K562 (cell line): Measurements from ENCODE around the gene DTNB. TPM values are rescaled to one million over a fixed set of nuclear protein-coding genes. Genes with fewer than 3 reads are reported as not detected.

Source experiments
- ATAC-seq: fragments of 200-7000 bp; cut with Tn5 transposase; 3 replicates; pipeline ENCODE4 v1.9.1; 2020; ENCODE audit warnings: moderate library complexity
- BruUV-seq: library from RNA; stranded (reverse); fragments of 400-500 nt; replicated peaks from 2 replicates; lab custom pipeline; 2021; lab: Mats Ljungman, UMichigan
- CTCF ChIA-PET: fragments of 300-600 bp; formaldehyde crosslinking; extraction: SDS; loops from one replicate; lab custom pipeline; 2021; ENCODE audit warnings: low intra/inter-chr PET ratio; lab: Yijun Ruan, JAX
- POLR2A ChIA-PET: fragments of 300-600, 350-650 bp; sonication (Branson Sonifier 250); formaldehyde crosslinking; extraction: SDS; loops from one replicate; lab custom pipeline; 2021; ENCODE audit warnings: antibody characterized with exemption, inconsistent platforms; lab: Yijun Ruan, JAX
- DNase-seq, 4 experiments: peaks; one replicate each; pipeline versions ENCODE4 v3.0.0 to v3.0.0-alpha.2; 2011 to 2018; ENCODE audit warnings: low spot score in 3 of 4, mixed read lengths in 3 of 4; ENCODE audit errors: extremely low read depth in 1 of 4
- FAIRE-seq: peaks from 2 replicates; lab custom pipeline; 2011; peaks lifted over from hg19 to GRCh38; lab: Jason Lieb, UNC
- H2AFZ ChIP-seq: 2 replicates; pipeline ENCODE4 v1.6.0; 2011; ENCODE audit warnings: low read depth, low read length, control low read depth, inconsistent platforms
- H3K27ac ChIP-seq: fragments of 200-600 bp; 3 replicates; pipeline ENCODE4 v1.8.0; 2011; ENCODE audit warnings: low read depth, mild to moderate bottlenecking, control low read depth, inconsistent platforms, low read length, moderate library complexity, mixed read lengths; ENCODE audit errors: extremely low read depth
- H3K27me3 ChIP-seq, 2 experiments: fragments of 300-600 bp in 1 of 2; 2 replicates in 1 of 2; 3 replicates in 1 of 2; pipeline versions ENCODE4 v1.6.0 to v1.8.0; 2011; ENCODE audit warnings: inconsistent platforms in 2 of 2, low read length in 2 of 2, mild to moderate bottlenecking in 1 of 2, mixed read lengths in 1 of 2, moderate library complexity in 1 of 2; ENCODE audit not compliant: control insufficient read depth in 2 of 2, insufficient read depth in 2 of 2
- H3K36me3 ChIP-seq: fragments of 300-600 bp; 3 replicates; pipeline ENCODE4 v1.8.0; 2011; ENCODE audit warnings: mild to moderate bottlenecking, low read length, inconsistent platforms; ENCODE audit not compliant: control insufficient read depth, insufficient read depth
- H3K4me1 ChIP-seq, 2 experiments: fragments of 200-600 bp in 1 of 2; replicated peaks in 1 of 2; 2 replicates in 1 of 2; 3 replicates in 1 of 2; pipeline versions ENCODE4 v1.5.1 to v1.8.0; 2011; ENCODE audit warnings: inconsistent platforms in 2 of 2, low read length in 2 of 2, mild to moderate bottlenecking in 1 of 2, mixed read lengths in 1 of 2, moderate library complexity in 1 of 2; ENCODE audit not compliant: control insufficient read depth in 2 of 2, insufficient read depth in 2 of 2
- H3K4me2 ChIP-seq: 2 replicates; pipeline ENCODE4 v1.6.1; 2011; ENCODE audit warnings: low read length, control low read depth, inconsistent platforms, mixed read lengths; ENCODE audit not compliant: insufficient read depth
- H3K4me3 ChIP-seq: fragments of 200-600 bp; sonication (generic), shearing (Covaris generic); 2 replicates; pipeline ENCODE4 v1.5.1; 2016; ENCODE audit warnings: control low read depth, inconsistent platforms
- H3K79me2 ChIP-seq: fragments of 200-600 bp; 3 replicates; pipeline ENCODE4 v1.8.0; 2011; ENCODE audit warnings: low read length, inconsistent platforms; ENCODE audit not compliant: control insufficient read depth, insufficient read depth
- H3K9ac ChIP-seq, 2 experiments: 2 replicates each; pipeline versions ENCODE4 v1.6.0 to v1.6.1; 2011; ENCODE audit warnings: low read depth in 2 of 2, low read length in 2 of 2, control low read depth in 1 of 2, inconsistent platforms in 1 of 2, mild to moderate bottlenecking in 1 of 2, mixed read lengths in 1 of 2; ENCODE audit not compliant: insufficient read depth in 1 of 2
- H3K9me1 ChIP-seq: one replicate; pipeline ENCODE4 v1.6.0; 2011; ENCODE audit warnings: inconsistent platforms, mild to moderate bottlenecking, low read length, moderate library complexity; ENCODE audit not compliant: control insufficient read depth, insufficient read depth
- H3K9me3 ChIP-seq: replicated peaks from 2 replicates; pipeline ENCODE4 v1.5.1; 2011; ENCODE audit warnings: low read depth, low read length, inconsistent platforms; ENCODE audit not compliant: control insufficient read depth, insufficient read depth
- H4K20me1 ChIP-seq: replicated peaks from 2 replicates; pipeline ENCODE4 v1.6.1; 2011; ENCODE audit warnings: low read length, inconsistent platforms, mixed read lengths; ENCODE audit not compliant: control insufficient read depth, insufficient read depth
- E2F1 ChIP-seq: sonication (generic); formaldehyde crosslinking; IDR thresholded peaks from 2 replicates; pipeline ENCODE4 v1.8.1; 2023; ENCODE audit warnings: mild to moderate bottlenecking, missing genetic modification reagents, moderate library complexity
- NFRKB ChIP-seq: fragments of 450-650 bp; IDR thresholded peaks from 2 replicates; pipeline ENCODE4 v1.6.1; 2016; ENCODE audit warnings: low read depth
- OTX1 ChIP-seq: fragments of 450-650 bp; formaldehyde crosslinking; IDR thresholded peaks from 2 replicates; pipeline ENCODE4 v1.4.0; 2022; ENCODE audit warnings: mild to moderate bottlenecking
- PHF21A ChIP-seq: fragments of 450-650 bp; IDR thresholded peaks from 2 replicates; pipeline ENCODE4 v1.6.1; 2017; ENCODE audit warnings: low read depth, borderline replicate concordance
- SMAD4 ChIP-seq: fragments of 250-450 bp; sonication (Bioruptor Pico); conservative IDR thresholded peaks from 2 replicates; pipeline ENCODE4 v1.8.0; 2021; ENCODE audit warnings: inconsistent platforms, mild to moderate bottlenecking, moderate library complexity
- SNIP1 ChIP-seq: fragments of 450-650 bp; IDR thresholded peaks from 2 replicates; pipeline ENCODE4 v1.7.1; 2017; ENCODE audit warnings: low read depth, mild to moderate bottlenecking
- TCF3 ChIP-seq: sonication (generic); formaldehyde crosslinking; IDR thresholded peaks from 2 replicates; pipeline ENCODE4 v1.4.0; 2020; ENCODE audit warnings: mild to moderate bottlenecking, missing genetic modification reagents
- ZNF140 ChIP-seq: fragments of 250-450 bp; sonication (Bioruptor Pico); IDR thresholded peaks from 2 replicates; pipeline ENCODE4 v1.8.0; 2021; ENCODE audit warnings: moderate library complexity, mild to moderate bottlenecking, inconsistent platforms
- ZNF644 ChIP-seq: fragments of 200-800 bp; sonication (Bioruptor generic); IDR thresholded peaks from 2 replicates; pipeline ENCODE4 v1.6.1; 2016; ENCODE audit warnings: low read depth, missing genetic modification characterization, missing compliant biosample characterization
- in situ Hi-C: fragments of 300-500 bp; cut with MboI; formaldehyde crosslinking; loops from 4 replicates; pipeline ENCODE4 v1.15.0; 2018; ENCODE audit warnings: inconsistent platforms, mixed read lengths
- intact Hi-C: fragments of 100-400 bp; cut with micrococcal nuclease; formaldehyde crosslinking; loops from 2 replicates; pipeline ENCODE4 v1.14.2; 2022
- polyA plus RNA-seq, 8 experiments: library from polyadenylated mRNA; depleted of rRNA in 4 of 8; stranded (reverse) in 5 of 8; unstranded in 3 of 8; fragments of >200 nt; fragmentation: Nextera tagmentation in 2 of 8; fragmentation: Illumina TruSeq in 1 of 8; extraction: Ambion mirVana in 2 of 8; extraction: Trizol in 1 of 8; gene quantifications; 2 replicates each; pipeline versions ENCODE4 v1.2.1 to v1.2.3, GENCODE V29; 2011 to 2014; ENCODE audit warnings: inconsistent platforms in 1 of 8, missing spikeins in 1 of 8
- total RNA-seq, 7 experiments: library from RNA; depleted of rRNA in 6 of 7; stranded (reverse); fragments of >200 nt in 6 of 7; fragmentation: Illumina TruSeq in 2 of 7; extraction: Trizol in 2 of 7; gene quantifications; 2 replicates each; pipeline versions ENCODE4 v1.2.1 to v1.2.3, GENCODE V29; 2011 to 2021; ENCODE audit warnings: low replicate concordance in 1 of 7
- TF ChIP-seq, protein P1 (sequence below): fragments of 450-650 bp; IDR thresholded peaks from 2 replicates; pipeline ENCODE4 v1.6.1; 2017; ENCODE audit warnings: antibody characterized with exemption, mild to moderate bottlenecking

DTNB gene
- total and polyA plus RNA-seq, 9 of the 15 experiments (the other 6 are each of a cell fraction or from before 2014, with no cell fraction given): 0.18 to 2.0 (median 0.77) TPM; not detected in 2

DNA sequence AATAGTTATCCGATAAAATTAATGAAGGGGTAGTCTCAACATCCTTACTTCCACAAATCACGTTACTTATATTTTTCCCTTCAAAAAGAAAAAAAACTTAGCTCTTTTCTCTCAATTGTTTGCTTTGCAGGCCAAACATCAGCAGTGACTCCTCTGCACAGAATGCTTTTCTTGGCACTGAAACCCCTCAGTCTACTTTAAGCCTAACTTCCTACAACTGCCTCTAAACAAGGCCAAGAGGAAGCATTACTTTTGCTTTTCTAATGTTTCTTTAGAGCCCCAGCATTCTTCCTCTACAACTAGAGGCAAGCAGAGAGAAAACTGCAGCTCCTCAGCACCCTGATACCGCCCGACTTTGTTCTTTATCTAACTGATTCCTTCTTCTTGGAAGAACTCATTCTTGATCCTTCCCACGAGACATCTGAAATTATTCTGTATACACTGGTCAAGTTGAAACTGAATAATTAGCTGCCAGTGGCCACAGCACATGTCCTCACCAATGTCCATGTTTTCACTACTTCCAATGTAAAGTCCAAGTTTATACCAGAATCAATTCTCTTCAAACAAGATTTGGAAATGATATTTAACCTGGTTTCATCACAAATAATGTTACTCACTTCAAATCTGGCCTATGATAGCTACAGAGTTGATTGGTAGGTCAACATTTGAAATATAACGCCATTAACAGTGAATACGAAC, 55.3 kb downstream of the DTNB start (continued):
- TF ChIP-seq, protein P1, sequence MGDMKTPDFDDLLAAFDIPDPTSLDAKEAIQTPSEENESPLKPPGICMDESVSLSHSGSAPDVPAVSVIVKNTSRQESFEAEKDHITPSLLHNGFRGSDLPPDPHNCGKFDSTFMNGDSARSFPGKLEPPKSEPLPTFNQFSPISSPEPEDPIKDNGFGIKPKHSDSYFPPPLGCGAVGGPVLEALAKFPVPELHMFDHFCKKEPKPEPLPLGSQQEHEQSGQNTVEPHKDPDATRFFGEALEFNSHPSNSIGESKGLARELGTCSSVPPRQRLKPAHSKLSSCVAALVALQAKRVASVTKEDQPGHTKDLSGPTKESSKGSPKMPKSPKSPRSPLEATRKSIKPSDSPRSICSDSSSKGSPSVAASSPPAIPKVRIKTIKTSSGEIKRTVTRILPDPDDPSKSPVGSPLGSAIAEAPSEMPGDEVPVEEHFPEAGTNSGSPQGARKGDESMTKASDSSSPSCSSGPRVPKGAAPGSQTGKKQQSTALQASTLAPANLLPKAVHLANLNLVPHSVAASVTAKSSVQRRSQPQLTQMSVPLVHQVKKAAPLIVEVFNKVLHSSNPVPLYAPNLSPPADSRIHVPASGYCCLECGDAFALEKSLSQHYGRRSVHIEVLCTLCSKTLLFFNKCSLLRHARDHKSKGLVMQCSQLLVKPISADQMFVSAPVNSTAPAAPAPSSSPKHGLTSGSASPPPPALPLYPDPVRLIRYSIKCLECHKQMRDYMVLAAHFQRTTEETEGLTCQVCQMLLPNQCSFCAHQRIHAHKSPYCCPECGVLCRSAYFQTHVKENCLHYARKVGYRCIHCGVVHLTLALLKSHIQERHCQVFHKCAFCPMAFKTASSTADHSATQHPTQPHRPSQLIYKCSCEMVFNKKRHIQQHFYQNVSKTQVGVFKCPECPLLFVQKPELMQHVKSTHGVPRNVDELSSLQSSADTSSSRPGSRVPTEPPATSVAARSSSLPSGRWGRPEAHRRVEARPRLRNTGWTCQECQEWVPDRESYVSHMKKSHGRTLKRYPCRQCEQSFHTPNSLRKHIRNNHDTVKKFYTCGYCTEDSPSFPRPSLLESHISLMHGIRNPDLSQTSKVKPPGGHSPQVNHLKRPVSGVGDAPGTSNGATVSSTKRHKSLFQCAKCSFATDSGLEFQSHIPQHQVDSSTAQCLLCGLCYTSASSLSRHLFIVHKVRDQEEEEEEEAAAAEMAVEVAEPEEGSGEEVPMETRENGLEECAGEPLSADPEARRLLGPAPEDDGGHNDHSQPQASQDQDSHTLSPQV: no peak
- no peak for TF ChIP-seq ZNF644 (tag)

- ChIA-PET CTCF (no interaction called here), POLR2A (no interaction called here)
- Histone ChIP-seq H3K4me2 (no peak overlapping the region), H3K9ac (no peak overlapping the region), H3K27ac (no peak overlapping the region), H3K4me3 (no peak overlapping the region), H3K4me1 (no peaks in the 10 kb centered on the region), H3K9me3 (no peaks in the 10 kb centered on the region; the same call in 1 of the 2 replicates), H3K27me3 (peaks cover 20 to 26% of the 10 kb centered on the region in 2 experiments), H3K36me3 (no peaks in the 10 kb centered on the region), H3K79me2 (no peaks in the 10 kb centered on the region), H4K20me1 (no peaks in the 10 kb centered on the region), H3K9me1 (no peaks in the 10 kb centered on the region), H2AFZ (no peak overlapping the region)
- no TSS peak for BruUV-seq
- FAIRE-seq (no peak), ATAC-seq (no peak), DNase-seq (no peak)
- in situ Hi-C loops (no loop called here), intact Hi-C loops (no loop called here)
- TF ChIP-seq E2F1 (CRISPR knock-in tag) (no peak), TCF3 (no peak), SMAD4 (CRISPR knock-in tag) (no peak), NFRKB (no peak), OTX1 (CRISPR knock-in tag) (no peak), SNIP1 (no peak), ZNF140 (CRISPR knock-in tag) (no peak), PHF21A (no peak)
These were observed 57.5 kb downstream of the DTNB start for GRCh38 chr2:25615920-25616319.
